NCI-H82 (cell line): Measurements from ENCODE around the gene NCAM2.

Experiments
- DNase-seq: peaks from one replicate; lab custom pipeline; 2025; lab: John Stamatoyannopoulos, UW

NCAM2 gene

DNA sequence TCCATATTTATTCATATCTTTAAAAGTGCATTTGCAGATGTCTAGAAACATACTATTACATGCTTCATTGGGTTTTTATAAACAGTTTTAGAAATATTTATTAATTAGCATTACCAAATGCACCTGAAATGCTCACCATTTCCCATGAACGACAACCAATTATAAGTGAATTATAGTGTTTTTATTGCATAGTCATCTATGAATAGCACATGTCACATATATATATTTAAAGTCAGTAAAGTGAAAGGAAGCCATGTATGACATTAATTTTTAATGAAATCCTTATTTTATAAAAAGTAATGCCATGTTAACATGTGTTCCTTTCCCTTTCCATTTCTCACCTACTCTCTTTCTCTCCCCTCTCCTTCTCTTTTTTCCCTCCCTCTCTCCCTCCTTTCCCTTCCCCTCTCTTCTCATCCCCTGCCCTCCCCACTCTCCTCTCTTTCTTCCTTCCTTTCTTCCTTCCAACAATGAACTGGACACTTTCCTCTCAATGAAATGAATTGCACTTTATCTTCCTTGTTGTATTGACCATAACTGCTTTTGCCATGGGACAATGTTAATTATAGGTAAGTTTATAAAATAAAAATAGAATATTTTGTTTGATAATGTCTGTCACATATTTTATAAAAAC, 179.3 kb downstream of the NCAM2 start:
- DNase-seq, result no peak

DNA sequence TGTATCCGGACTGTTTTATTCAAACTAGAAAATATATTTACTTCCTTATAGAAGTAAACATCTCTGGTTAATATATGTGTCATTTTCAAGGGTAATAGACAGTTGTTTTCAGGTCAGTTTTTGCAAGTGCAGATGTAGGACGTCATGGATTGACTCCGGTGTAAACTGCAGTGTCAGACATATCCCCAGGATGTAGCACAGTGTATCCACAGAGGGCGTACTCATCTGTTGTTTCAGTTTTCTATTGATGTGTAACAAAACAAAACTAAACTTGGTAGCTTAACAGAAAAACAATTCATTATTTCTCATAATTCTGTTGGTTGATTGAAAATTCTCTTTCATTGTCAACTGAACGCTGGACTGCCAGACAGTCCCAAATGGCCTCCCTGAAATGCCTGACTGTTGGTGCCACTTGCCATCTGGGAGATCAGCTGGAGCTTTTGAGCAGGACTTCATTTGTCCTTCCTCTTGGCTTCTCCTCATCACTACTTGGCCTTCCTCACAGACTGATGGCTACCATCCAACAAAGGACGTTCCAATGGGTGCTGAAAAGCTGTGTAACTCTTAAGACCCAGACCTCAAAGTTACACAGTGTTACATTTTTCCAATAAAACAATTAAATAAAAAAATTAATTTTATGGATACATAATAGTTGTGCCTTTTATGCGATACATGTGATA, 181.6 kb downstream of the NCAM2 start:
- no peak for DNase-seq

DNA sequence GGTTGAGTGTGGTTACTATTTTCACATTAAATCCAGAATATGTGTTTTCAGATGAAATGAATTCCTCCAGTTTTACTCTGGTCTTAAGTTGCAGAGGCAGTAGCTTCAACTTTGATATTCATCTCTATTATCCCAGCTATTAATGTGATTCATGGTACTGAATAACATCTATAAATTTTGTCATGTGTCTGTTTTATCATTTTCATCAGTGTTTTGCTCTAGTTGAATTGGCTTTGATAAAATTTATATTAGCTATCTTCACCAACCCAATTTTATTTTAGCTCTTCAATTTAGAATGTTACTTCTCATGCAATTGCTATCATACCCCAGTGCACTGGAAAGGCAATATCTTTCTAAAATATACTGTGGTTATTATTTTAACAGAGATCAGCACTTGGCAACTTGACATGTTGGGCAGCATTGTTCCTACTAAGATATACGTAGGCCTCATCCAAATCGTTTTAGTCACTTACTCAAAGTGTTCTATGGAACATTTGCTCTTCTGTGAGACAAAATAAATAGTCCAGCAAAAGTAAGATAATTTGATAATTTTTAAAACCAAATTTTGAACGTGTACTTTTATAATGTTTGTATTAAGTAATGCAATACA, 184.3 kb downstream of the NCAM2 start:
- DNase-seq, result no peak

- no peak for DNase-seq
Measured at GRCh38 chr21:21183092-21183491, 184.9 kb downstream of the NCAM2 start.

DNA sequence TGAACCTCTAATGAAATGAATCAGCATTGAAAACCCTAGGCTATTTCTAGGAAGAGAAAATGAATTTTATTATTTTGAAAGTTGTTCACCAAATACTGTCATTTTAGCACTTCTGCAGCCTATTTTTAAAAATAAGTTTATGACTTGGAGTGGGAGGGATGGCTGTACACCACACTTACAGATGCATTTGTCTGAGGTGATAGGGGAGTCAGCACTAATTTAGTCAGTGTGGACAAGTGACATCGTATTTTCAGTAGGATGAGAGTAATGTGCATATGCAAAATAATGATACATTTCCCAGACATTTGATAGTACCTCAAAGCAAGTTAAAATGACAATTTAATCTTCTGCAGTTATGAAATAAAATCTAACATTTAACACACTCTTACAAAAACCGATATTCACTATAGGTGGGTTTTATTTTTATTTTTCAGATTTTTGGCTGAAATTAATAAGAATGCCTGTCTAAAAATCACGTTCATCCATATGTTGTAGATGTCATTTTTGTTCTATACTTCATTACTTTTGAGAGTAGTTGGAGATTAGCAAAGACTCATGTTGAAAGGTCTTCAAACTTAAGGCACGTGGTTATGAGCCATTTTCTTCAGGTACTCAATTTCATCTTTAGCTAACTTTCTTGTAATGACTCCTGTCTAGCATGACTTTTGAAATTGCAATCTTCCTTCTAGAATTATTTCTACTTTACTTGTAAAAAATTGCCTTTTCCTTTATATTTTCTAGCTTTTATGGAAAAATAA, 186.7 kb downstream of the NCAM2 start:
- no peak for DNase-seq

DNA sequence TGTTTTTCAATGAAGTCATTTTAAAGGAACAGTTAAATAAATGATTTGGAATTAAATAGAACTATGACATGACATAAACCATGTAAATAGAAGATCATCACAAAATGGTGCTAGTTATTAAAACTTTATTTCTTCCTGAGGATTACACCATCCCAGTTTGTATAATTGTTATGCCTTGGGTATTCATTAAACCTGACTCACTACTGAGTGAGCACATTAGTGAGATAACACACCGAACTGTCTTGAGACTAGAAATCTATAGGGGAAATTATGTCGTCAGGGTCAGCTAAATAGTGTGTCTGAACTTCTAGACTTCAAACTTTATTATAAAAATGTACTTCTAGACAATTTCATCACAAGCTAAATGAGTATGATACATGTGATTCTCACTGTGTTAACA, 189.4 kb downstream of the NCAM2 start:
- DNase-seq, result no peak

DNA sequence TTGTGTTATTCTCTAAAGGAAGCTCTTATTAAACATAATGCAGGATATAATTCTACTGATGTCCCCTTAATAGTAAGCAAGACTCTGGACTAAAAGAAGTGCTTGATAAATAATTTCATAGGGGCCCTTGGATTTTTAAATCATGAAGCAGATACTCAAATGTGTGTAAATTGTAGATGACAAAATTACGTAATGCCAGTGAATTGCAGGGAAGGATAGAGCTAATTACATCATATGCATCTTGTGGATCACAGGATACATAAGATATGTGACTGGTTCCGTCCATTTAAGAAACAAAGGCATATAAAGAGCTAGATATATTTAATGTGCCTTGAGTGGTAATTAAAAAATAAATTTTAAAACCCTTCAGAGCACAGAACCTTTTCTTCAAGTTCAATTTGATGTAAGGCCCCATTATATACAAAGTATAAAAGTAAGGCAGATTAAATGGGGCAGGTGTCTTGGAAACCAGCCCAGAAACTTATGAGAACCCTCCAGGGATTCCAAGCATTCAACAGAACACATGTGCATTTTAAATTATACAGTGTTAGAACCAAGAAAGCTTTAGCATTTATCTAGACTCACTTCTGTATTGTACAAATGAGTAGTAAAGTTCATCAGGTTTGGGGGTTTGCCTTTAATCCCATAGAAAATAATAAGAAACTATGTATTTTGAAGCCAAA, 190.4 kb downstream of the NCAM2 start:
- no peak for DNase-seq

- no peak for DNase-seq
Measured at GRCh38 chr21:21195417-21195943, 197.3 kb downstream of the NCAM2 start.

- DNase-seq, result no peak
Measured at GRCh38 chr21:21196087-21196486, 197.9 kb downstream of the NCAM2 start.

DNA sequence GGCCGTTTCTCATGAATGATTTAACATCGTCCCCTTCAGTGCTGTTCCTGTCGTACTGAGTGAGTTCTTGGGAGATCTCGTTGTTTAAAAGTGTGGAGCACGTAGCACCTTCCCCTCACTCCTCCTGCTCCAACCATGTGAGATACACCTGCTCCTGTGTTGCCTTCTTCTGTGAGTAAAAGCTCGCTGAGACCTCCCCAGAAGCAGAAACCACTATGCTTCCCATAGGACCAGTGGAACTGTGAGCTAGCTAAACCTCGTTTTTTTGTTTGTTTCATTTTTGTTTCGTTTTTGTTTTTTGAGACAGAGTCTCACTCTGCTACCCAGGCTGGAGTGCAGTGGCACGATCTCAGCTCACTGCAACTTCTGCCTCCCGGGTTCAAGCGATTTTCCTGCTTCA, 198.6 kb downstream of the NCAM2 start:
- no peak for DNase-seq

DNA sequence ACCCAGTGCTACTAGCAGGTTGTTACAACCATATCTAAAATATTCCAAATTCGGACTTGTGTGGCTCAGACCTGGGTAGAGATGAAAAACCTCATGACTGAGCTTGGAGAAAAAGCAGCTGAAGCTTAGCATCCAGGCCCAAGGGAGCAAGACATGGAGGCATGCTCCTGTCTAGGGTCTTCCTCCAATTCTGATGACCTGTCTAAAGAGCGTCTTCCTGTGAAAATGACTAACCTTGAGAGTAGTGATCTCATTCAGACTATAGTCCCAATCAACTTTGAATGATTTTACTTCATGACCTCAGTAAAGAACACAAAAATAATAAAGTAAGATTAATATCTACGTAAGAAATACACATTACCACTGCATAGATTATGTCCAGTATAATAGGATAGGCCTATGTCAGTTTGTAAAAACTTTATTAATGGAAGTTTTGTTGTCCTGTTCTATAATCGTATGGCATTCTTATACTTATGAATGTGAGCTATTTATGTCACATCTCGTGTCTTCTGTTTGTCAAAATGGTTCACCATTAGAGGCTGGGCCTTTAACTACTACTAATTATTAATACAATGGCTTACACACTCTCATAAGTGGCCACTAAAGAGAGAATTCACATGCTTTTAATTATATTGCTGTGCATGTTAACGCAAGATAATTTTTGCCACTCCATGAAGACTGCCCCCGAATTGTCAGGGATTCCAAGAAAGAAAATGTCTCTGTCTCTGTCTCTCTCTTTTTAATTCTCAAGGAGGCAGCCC, 201.3 kb downstream of the NCAM2 start:
- no peak for DNase-seq

DNA sequence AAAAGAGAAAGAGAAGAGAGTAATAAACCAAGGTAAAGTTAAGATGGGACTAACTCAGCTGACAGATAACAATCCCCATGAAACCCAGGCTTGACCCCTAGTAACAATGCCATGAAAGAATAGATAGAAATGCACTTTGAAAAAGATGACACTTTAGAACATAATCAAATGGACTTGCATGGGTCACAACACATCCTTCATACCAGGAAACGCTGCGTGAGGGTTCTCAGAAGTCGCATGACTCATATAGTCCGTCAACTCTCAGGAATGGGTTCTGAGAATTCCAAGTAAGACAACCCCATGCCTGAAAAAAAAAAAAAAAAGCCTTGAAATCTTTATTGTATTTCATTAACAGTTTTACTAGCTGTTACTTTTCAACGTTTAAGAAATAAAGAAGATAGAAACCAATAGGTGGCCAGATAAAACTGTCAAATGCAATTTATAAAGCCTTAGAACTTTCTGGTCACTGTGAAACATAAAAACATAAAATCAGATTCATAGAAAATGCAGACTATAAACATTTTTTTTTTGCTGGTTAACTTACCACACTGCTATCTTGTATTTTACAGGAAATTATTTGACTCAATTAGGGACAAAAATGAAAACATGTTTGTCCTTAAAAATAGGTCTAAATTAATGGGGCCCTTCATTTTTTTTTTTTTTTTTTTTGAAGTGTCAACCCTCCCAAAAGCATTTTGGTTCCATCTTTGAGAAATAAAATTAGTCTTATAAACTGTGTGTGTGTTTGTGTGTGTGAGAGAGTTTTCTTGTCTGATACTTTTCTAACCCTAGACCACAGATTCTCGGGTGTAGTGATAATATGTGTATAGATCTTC, 202.1 kb downstream of the NCAM2 start:
- DNase-seq, result no peak

DNA sequence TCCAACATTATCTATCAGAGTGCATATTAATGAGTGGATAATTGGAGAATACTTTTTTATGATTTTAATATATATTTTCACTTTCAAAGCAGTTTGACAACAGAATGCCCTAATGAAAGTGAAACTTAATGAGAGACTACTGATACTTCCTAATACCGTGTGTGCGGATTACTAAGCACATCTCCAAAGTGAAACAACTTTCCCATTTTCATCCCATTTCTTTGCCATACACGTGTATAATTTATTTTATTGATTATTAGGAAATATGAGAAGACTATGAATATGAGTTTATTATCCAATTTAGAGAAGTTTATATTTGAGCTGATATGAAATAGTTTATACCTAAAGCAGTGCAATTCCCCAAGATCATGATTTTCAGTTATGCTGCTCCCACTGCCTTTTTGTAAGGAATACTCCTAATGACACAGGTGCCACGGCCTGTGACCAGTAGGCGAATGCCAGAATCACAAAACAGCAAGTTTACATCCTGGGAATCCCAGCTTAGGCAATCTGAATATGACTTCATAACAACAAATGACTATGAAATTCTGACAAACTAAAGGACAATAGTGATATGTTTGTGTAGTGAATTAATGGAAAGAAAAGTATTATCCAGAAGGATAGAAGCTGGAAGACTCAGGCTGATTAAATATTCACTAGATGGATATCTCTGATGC, 202.9 kb downstream of the NCAM2 start:
- no peak for DNase-seq

DNA sequence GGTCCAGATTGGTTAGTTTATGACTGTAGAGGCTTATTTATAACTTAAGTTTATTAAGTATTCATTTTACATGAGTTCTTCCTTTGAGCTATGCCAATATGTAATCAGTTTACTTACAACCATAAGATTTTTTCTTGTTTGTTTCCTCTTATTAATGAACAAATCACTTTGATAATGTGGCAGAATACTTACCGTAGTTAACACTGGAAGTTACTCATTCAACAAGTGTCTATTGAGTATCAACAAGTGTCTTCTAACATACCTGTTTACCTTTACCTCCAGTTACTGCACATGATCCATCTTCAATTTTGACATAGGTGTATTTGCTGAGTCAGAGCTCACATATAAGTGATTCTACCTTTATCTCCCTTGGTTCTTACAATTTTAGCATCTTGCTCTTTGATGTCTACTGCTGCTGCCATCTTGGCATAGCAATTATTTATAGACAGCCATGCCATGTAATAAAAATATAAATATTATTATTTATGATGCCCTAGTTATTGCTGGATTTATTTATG, 205.7 kb downstream of the NCAM2 start:
- DNase-seq, result no peak

GRCh38 chr21:21204366-21204996, 206.3 kb downstream of the NCAM2 start:
- no peak for DNase-seq

GRCh38 chr21:21205604-21206003, 207.4 kb downstream of the NCAM2 start:
- no peak for DNase-seq

DNA sequence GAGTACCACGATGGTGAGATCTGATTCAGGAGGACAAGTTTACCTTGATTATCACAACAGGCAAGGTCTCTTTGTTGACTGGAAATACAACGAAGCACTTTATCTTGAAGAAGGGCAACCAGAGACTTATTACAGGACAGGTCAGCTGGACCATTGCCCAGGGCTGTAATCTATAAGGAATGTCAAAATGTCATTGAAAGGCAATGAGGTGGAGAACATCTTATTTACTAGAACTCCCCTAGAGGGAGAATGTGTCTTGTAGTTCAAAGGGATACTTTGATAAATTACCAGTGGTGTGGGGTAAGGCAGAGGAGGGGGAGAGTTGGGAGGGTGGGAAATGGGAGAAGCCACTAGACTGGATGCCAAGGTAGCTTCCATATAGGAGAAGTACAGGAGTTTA, 212.3 kb downstream of the NCAM2 start:
- no peak for DNase-seq

DNA sequence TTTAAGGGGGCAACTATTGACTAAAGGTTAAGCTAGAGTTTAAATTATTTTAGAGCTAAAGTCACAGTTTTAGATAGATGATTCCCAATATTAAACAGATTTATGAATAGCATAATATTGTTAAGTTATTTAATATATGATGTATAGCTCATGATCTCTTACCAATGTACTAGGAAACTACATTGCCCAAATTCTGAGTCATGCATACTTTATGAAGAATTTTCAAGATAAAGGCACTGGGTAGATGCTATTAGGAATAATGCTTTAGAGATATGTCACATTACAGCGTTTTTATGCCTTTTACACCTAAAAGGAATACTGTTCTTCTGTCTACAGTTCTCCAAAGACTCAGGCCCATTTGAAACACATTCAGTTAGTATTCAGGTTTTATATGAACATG, 215.1 kb downstream of the NCAM2 start:
- DNase-seq, result no peak

- no peak for DNase-seq
Measured at GRCh38 chr21:21216047-21216446, 217.8 kb downstream of the NCAM2 start.
